Upper lobe of left lung (tissue), 6 donors: Measurements from ENCODE around the gene QRFP. TPM values are rescaled to one million over a fixed set of nuclear protein-coding genes. Genes with fewer than 3 reads are reported as not detected.

Experiments used
- ATAC-seq, 2 donors: fragments of 200-7000 bp; cut with Tn5 transposase; one replicate each; pipeline ENCODE4 v1.9.1; 2022; ENCODE audit warnings: mild to moderate bottlenecking in 2 of 2, moderate library complexity in 2 of 2; ENCODE audit not compliant: low FRiP score in 2 of 2
- DNase-seq, 2 donors: peaks; one replicate each; pipeline ENCODE4 v3.0.0-alpha.2; 2019 to 2020
- H3K27ac ChIP-seq, 4 donors: fragments of 200-600 bp; sonication (generic); one replicate each; pipeline ENCODE4 v1.5.1; 2016 to 2019
- H3K27me3 ChIP-seq, 4 donors: fragments of 200-600 bp; sonication (generic); one replicate each; pipeline ENCODE4 v1.5.1; 2017 to 2019
- H3K36me3 ChIP-seq, 4 donors: fragments of 200-600 bp; sonication (generic); one replicate each; pipeline ENCODE4 v1.5.1; 2016 to 2019
- H3K4me1 ChIP-seq, 4 donors: fragments of 200-600 bp; sonication (generic); one replicate each; pipeline ENCODE4 v1.5.1; 2018 to 2019
- H3K4me3 ChIP-seq, 4 donors: fragments of 200-600 bp; sonication (generic); one replicate each; pipeline ENCODE4 v1.5.1; 2017 to 2019; ENCODE audit warnings: mild to moderate bottlenecking in 2 of 4, moderate library complexity in 1 of 4
- H3K9me3 ChIP-seq, 4 donors: fragments of 200-600 bp; sonication (generic); one replicate each; pipeline ENCODE4 v1.5.1; 2018 to 2019
- CTCF ChIP-seq, 6 experiments: fragments of 450-650 bp in 4 of 6; fragments of 200-600 bp in 2 of 6; sonication (generic) in 2 of 6; IDR thresholded peaks; one replicate each; pipeline ENCODE4 v1.5.1; 2016 to 2019; ENCODE audit warnings: antibody characterized with exemption in 6 of 6
- EP300 ChIP-seq, 4 donors: sonication (generic); formaldehyde crosslinking; IDR thresholded peaks; one replicate each; pipeline ENCODE4 v1.5.1; 2017; ENCODE audit warnings: antibody characterized with exemption in 4 of 4, control low read depth in 2 of 4
- POLR2A ChIP-seq, 4 donors: fragments of 450-650 bp; IDR thresholded peaks; one replicate each; pipeline ENCODE4 v1.5.1; 2016 to 2017; ENCODE audit warnings: antibody characterized with exemption in 4 of 4, mild to moderate bottlenecking in 2 of 4
- POLR2AphosphoS5 ChIP-seq, 2 donors: sonication (generic); formaldehyde crosslinking; IDR thresholded peaks; one replicate each; pipeline ENCODE4 v1.5.1; 2017; ENCODE audit warnings: antibody characterized with exemption in 2 of 2
- WGBS, 2 donors: methylation state at CpG; one replicate each; pipeline ENCODE4 v1.1.5; 2017 to 2018; 5-methylcytosine and 5-hydroxymethylcytosine counted together
- total RNA-seq, 6 donors: library from RNA; depleted of rRNA in 4 of 6; stranded (reverse); fragments of >200 nt in 4 of 6; gene quantifications; one replicate each; pipeline versions ENCODE4 v1.1.0 to v1.2.1, GENCODE V29; 2016 to 2021
- donor health status: DM: no; HTN: no; CAD: no; lungs with moderate emphysema.
- donor health status: DM: no; HTN: yes; CAD: no; lungs with severe emphysema.

Gene QRFP
- total RNA-seq, 6 donors from 2014 or later, result not detected

- H3K27me3 ChIP-seq, result no peaks in the 10 kb centered on the region
- ATAC-seq, result no peak
- no peaks in the 10 kb centered on the region for H3K9me3 ChIP-seq
- no peaks in the 10 kb centered on the region for H3K36me3 ChIP-seq
- H3K4me1 ChIP-seq, result no peaks in the 10 kb centered on the region
- H3K4me3 ChIP-seq, result no peak overlapping the region
- H3K27ac ChIP-seq, result no peak overlapping the region
- TF ChIP-seq EP300 (IDR thresholded peaks at IDR 0.05) (no peak), POLR2A (IDR thresholded peaks at IDR 0.05) (no peak), POLR2AphosphoS5 (IDR thresholded peaks at IDR 0.05) (no peak), CTCF (IDR thresholded peaks at IDR 0.05) (no peak)
- WGBS, 2 donors, result 79 to 80% methylated on average over 18 to 33 of the region's 33 CpGs
- DNase-seq, result peak in 1 of 2 donors; percentile 69
Observed at GRCh38 chr9:130918826-130919558, 22.4 kb upstream of the QRFP start.

GRCh38 chr9:130918101-130918825 is 21.7 kb upstream of the QRFP start:
- H3K36me3 ChIP-seq, result no peaks in the 10 kb centered on the region
- WGBS, 2 donors, result 67 to 70% methylated on average over 8 to 9 of the region's 9 CpGs
- no peak for DNase-seq
- H3K4me3 ChIP-seq, result no peak overlapping the region
- TF ChIP-seq CTCF (IDR thresholded peaks at IDR 0.05) (no peak), POLR2A (IDR thresholded peaks at IDR 0.05) (no peak), EP300 (IDR thresholded peaks at IDR 0.05) (no peak), POLR2AphosphoS5 (IDR thresholded peaks at IDR 0.05) (no peak)
- no peaks in the 10 kb centered on the region for H3K4me1 ChIP-seq
- ATAC-seq, result no peak
- no peaks in the 10 kb centered on the region for H3K9me3 ChIP-seq
- no peaks in the 10 kb centered on the region for H3K27me3 ChIP-seq
- H3K27ac ChIP-seq, result no peak overlapping the region

- DNase-seq, result peak in 1 of 2 donors; percentile 79
- no peak overlapping the region for H3K4me3 ChIP-seq
- whole genome bisulfite sequencing, 2 donors, result 75 to 80% methylated on average over 23 to 33 of the region's 34 CpGs
- ATAC-seq, result no peak
- no peaks in the 10 kb centered on the region for H3K9me3 ChIP-seq
- no peaks in the 10 kb centered on the region for H3K27me3 ChIP-seq
- H3K27ac ChIP-seq, result no peak overlapping the region
- no peaks in the 10 kb centered on the region for H3K36me3 ChIP-seq
- no peak for TF ChIP-seq CTCF (IDR thresholded peaks at IDR 0.05)
- TF ChIP-seq POLR2AphosphoS5 (IDR thresholded peaks at IDR 0.05), result no peak
- TF ChIP-seq POLR2A (IDR thresholded peaks at IDR 0.05), result no peak
- TF ChIP-seq EP300 (IDR thresholded peaks at IDR 0.05), result no peak
- H3K4me1 ChIP-seq, result no peaks in the 10 kb centered on the region
Observed at GRCh38 chr9:130917168-130917960, 20.8 kb upstream of the QRFP start.

- no peaks in the 10 kb centered on the region for H3K4me1 ChIP-seq
- WGBS, 2 donors, result 82% methylated on average over 7 to 8 of the region's 8 CpGs
- DNase-seq, result no peak
- no peaks in the 10 kb centered on the region for H3K9me3 ChIP-seq
- no peak for TF ChIP-seq CTCF (IDR thresholded peaks at IDR 0.05)
- no peak for TF ChIP-seq POLR2A (IDR thresholded peaks at IDR 0.05)
- no peak for TF ChIP-seq EP300 (IDR thresholded peaks at IDR 0.05)
- no peak for TF ChIP-seq POLR2AphosphoS5 (IDR thresholded peaks at IDR 0.05)
- no peak overlapping the region for H3K4me3 ChIP-seq
- H3K27me3 ChIP-seq, result no peaks in the 10 kb centered on the region
- no peak overlapping the region for H3K27ac ChIP-seq
- no peaks in the 10 kb centered on the region for H3K36me3 ChIP-seq
- no peak for ATAC-seq
Observed at GRCh38 chr9:130915096-130915447, 18.5 kb upstream of the QRFP start.
